Measurements from ENCODE around the gene ZNF423.

The ZNF423 gene

DNA sequence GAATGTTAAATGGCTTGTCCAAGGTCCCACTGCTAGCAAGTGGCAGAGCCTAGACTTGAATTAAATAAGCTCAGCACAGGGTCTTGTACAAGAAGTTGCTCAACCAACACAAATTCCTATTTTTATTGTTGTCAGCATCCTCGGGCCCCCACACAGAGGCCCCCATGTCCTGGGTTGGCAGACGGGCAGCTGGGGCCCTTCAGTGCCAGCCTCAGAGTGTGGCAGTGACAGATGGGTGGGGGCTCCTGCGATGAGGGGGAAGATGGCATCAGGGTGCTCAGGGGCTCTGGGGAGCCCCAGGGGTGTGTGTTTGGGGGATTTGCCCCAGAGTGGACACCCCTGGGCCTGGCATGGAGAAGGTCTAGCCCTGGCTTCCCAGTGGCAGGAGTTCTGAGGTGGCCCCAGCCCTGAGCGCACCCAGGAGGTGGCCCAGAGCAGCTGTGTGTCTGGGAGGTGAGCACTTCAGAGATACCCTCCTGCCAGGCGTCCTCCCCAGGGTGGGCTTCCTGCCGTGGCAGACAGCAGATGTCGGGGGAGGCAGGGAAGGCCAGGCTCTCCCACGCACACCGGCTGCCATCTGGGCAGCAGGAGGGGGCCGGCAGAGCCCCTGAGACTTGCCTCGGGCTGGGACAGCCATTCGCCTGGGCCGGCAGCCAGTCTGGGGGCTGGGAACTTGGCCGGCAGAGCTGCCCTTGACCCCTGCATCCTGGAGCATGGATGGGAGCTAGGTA lies 331.5 kb downstream of the ZNF423 start:
- Histone ChIP-seq H3K27me3 (ENCODE audit: control insufficient read depth, insufficient read depth, low read length) (no peaks in the 10 kb centered on the region), H3K9ac (no peak overlapping the region), H3K36me3 (ENCODE audit: control insufficient read depth, insufficient read depth, low read length) (no peaks in the 10 kb centered on the region), H2AFZ (no peak overlapping the region), H3K4me2 (ENCODE audit: low read length) (no peak overlapping the region), H3K9me3 (ENCODE audit: control insufficient read depth, low read length) (no peaks in the 10 kb centered on the region), H3K27ac (no peak overlapping the region), H3K79me2 (no peaks in the 10 kb centered on the region), H3K4me1 (no peaks in the 10 kb centered on the region), H3K4me3 (ENCODE audit: low read depth, low read length) (no peak overlapping the region)
- TF ChIP-seq, protein P1, sequence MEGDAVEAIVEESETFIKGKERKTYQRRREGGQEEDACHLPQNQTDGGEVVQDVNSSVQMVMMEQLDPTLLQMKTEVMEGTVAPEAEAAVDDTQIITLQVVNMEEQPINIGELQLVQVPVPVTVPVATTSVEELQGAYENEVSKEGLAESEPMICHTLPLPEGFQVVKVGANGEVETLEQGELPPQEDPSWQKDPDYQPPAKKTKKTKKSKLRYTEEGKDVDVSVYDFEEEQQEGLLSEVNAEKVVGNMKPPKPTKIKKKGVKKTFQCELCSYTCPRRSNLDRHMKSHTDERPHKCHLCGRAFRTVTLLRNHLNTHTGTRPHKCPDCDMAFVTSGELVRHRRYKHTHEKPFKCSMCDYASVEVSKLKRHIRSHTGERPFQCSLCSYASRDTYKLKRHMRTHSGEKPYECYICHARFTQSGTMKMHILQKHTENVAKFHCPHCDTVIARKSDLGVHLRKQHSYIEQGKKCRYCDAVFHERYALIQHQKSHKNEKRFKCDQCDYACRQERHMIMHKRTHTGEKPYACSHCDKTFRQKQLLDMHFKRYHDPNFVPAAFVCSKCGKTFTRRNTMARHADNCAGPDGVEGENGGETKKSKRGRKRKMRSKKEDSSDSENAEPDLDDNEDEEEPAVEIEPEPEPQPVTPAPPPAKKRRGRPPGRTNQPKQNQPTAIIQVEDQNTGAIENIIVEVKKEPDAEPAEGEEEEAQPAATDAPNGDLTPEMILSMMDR (IDR thresholded peaks at IDR 0.05) = no peak

DNA sequence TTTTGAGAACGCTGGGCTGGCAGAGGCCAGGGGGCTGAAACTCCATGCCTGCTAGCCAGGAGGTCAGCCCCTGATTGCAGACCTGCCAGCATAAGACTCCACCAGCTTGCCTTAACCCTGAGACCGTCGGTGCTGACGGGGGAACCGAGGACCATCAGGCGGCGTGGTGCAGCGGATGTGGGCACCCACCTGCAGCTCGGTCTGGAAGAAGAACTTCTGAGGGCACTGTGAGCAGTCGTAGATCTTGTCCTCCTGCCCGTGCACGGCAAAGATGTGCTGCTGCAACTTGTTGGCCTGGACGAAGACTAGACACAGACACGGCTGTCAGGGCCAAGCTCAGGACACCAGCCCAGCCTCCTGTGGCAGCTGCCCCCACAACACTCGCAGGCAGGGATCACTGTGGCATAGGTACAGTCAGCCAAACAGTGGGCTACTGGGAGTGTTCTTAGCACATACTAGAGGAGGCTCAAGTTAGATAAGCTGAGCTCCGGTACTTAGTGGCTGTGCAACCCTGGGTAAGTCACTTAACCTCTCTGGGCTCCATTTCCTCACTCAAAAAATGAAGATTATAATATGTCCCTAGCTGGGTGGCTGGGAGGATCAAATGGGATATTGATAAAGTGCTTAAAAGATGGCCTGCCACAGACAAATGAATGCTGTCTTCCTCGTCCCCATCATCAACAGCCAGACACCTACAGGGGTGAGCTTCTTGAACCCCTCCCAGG lies 332.3 kb downstream of the ZNF423 start:
- H3K27me3 ChIP-seq (ENCODE audit: control insufficient read depth, insufficient read depth, low read length) = no peaks in the 10 kb centered on the region
- H3K36me3 ChIP-seq (ENCODE audit: control insufficient read depth, insufficient read depth, low read length) = no peaks in the 10 kb centered on the region
- H3K9me3 ChIP-seq (ENCODE audit: control insufficient read depth, low read length) = no peaks in the 10 kb centered on the region
- H3K27ac ChIP-seq = no peak overlapping the region
- no peak overlapping the region for H3K4me2 ChIP-seq (ENCODE audit: low read length)
- H3K79me2 ChIP-seq = no peaks in the 10 kb centered on the region
- H3K4me1 ChIP-seq = no peaks in the 10 kb centered on the region
- no peak overlapping the region for H3K4me3 ChIP-seq (ENCODE audit: low read depth, low read length)
- TF ChIP-seq, protein P1 (IDR thresholded peaks at IDR 0.05) = no peak
- H2AFZ ChIP-seq = no peak overlapping the region
- H3K9ac ChIP-seq = no peak overlapping the region

DNA sequence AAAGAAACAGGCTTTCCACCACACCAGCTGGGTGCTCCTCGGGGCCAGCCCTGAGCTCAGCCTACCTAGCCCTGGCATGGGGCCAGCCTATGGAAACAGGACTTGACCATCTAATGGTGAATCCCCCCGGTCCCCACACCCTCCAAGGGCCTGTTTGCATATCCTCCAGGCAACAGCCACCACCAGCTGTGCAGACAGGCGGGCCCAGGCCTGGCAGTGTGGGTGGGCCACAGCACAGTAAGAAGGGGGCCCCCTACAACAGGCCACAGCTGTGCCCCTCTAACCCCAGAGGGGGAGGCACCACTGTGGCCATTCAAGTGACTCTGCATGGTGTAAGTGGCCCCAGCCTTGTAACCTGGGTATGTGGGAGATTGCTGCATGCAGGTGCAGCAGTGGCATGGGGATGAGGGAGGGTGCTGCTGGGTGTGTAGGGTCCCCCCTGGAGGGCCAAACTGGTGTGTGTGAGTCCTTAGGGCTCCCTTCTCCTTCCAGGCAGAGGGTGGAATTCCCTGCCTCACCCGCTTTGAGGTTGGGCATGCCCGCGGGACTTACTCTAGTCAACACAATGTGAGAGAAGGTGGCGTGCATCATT lies 334.1 kb downstream of the ZNF423 start:
- no peaks in the 10 kb centered on the region for H3K9me3 ChIP-seq (ENCODE audit: control insufficient read depth, low read length)
- H2AFZ ChIP-seq = no peak overlapping the region
- H3K4me1 ChIP-seq = no peaks in the 10 kb centered on the region
- H3K9ac ChIP-seq = no peak overlapping the region
- H3K4me2 ChIP-seq (ENCODE audit: low read length) = no peak overlapping the region
- no peak overlapping the region for H3K27ac ChIP-seq
- no peak overlapping the region for H3K4me3 ChIP-seq (ENCODE audit: low read depth, low read length)
- no peaks in the 10 kb centered on the region for H3K79me2 ChIP-seq
- no peaks in the 10 kb centered on the region for H3K36me3 ChIP-seq (ENCODE audit: control insufficient read depth, insufficient read depth, low read length)
- TF ChIP-seq, protein P1 (IDR thresholded peaks at IDR 0.05) = no peak
- H3K27me3 ChIP-seq (ENCODE audit: control insufficient read depth, insufficient read depth, low read length) = no peaks in the 10 kb centered on the region

DNA sequence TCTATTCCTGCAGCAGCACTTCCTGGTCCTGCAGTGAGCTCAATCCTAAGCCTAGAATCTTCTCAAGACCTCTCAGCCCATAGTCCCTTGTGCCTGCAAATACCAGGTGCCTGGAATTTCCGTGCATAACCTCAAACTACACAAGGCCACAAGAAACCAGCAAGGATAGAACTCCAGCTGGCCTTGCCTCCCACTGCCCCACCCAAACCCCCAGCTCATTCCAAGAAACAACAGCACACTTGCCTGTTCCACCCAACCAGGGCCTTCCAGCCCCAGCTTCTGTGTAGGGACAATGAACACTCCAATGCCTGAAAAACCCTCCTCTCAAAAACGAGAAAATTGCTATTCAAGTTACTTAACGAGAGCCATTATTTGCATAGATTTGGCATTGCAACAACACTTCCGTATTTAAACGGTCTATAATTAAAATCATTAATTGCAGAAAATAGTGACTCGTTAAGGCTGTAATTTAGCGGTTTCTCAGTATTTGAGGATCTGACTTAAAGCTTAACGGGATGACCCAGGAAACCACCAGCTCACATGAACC lies 335.3 kb downstream of the ZNF423 start:
- Histone ChIP-seq H3K4me1 (no peaks in the 10 kb centered on the region), H3K27me3 (ENCODE audit: control insufficient read depth, insufficient read depth, low read length) (no peaks in the 10 kb centered on the region), H3K4me3 (ENCODE audit: low read depth, low read length) (no peak overlapping the region)

More for the DNA sequence above, 335.3 kb downstream of the ZNF423 start:
- H3K36me3 ChIP-seq (ENCODE audit: control insufficient read depth, insufficient read depth, low read length) = no peaks in the 10 kb centered on the region
- H3K9me3 ChIP-seq (ENCODE audit: control insufficient read depth, low read length) = no peaks in the 10 kb centered on the region
- no peak overlapping the region for H2AFZ ChIP-seq
- TF ChIP-seq, protein P1 (IDR thresholded peaks at IDR 0.05) = no peak
- no peaks in the 10 kb centered on the region for H3K79me2 ChIP-seq
- no peak overlapping the region for H3K9ac ChIP-seq
- no peak overlapping the region for H3K27ac ChIP-seq
- no peak overlapping the region for H3K4me2 ChIP-seq (ENCODE audit: low read length)
